H1 (cell line): Measurements from ENCODE around the gene TSKS. TPM values are rescaled to one million over a fixed set of nuclear protein-coding genes. Genes with fewer than 3 reads are reported as not detected.

Experiments
- CTCF ChIA-PET: fragments of 300-600 bp; sonication (Branson Sonifier 250); formaldehyde crosslinking; loops from one replicate; lab custom pipeline; 2021; ENCODE audit not compliant: partially characterized antibody; lab: Charles Lee
- POLR2A ChIA-PET: fragments of 300-600 bp; sonication (Branson Sonifier 250); formaldehyde crosslinking; loops from one replicate; lab custom pipeline; 2021; ENCODE audit warnings: inconsistent platforms; ENCODE audit not compliant: partially characterized antibody; lab: Charles Lee
- DNase-seq, 2 experiments: peaks; one replicate each; pipeline versions ENCODE4 v3.0.0 to v3.0.0-alpha.2; 2010 to 2022; ENCODE audit warnings: low spot score in 2 of 2, low read depth in 1 of 2, mixed read lengths in 1 of 2
- FAIRE-seq: peaks from 2 replicates; lab custom pipeline; 2011; peaks lifted over from hg19 to GRCh38; lab: Jason Lieb, UNC
- H2AFZ ChIP-seq: 2 replicates; pipeline ENCODE4 v1.8.1; 2012; ENCODE audit warnings: low read length, inconsistent platforms
- H2AK5ac ChIP-seq: 2 replicates; pipeline ENCODE4 v1.6.1; 2013; ENCODE audit warnings: low read depth, low read length
- H2BK120ac ChIP-seq: replicated peaks from 2 replicates; pipeline ENCODE3; 2013; ENCODE audit warnings: low read depth, low read length, inconsistent platforms
- H2BK12ac ChIP-seq: 2 replicates; pipeline ENCODE4 v1.6.1; 2013; ENCODE audit warnings: low read depth, low read length
- H2BK15ac ChIP-seq: 2 replicates; pipeline ENCODE4 v1.6.1; 2013; ENCODE audit warnings: low read length
- H2BK20ac ChIP-seq: 2 replicates; pipeline ENCODE4 v1.6.1; 2013; ENCODE audit warnings: low read length
- H2BK5ac ChIP-seq: 2 replicates; pipeline ENCODE4 v1.6.1; 2013; ENCODE audit warnings: low read depth, low read length
- H3K14ac ChIP-seq: 2 replicates; pipeline ENCODE4 v1.6.1; 2013; ENCODE audit warnings: inconsistent platforms; ENCODE audit not compliant: insufficient read length
- H3K18ac ChIP-seq: 2 replicates; pipeline ENCODE4 v1.6.1; 2013; ENCODE audit warnings: low read length; ENCODE audit errors: extremely low read depth
- H3K23ac ChIP-seq: 2 replicates; pipeline ENCODE4 v1.6.1; 2013; ENCODE audit warnings: inconsistent platforms; ENCODE audit not compliant: insufficient read length
- H3K23me2 ChIP-seq: 2 replicates; pipeline ENCODE4 v1.6.1; 2013; ENCODE audit warnings: low read depth, low read length
- H3K27ac ChIP-seq: 2 replicates; pipeline ENCODE4 v1.6.1; 2011; ENCODE audit warnings: low read depth, low read length, inconsistent platforms
- H3K27me3 ChIP-seq, 4 experiments: replicated peaks in 1 of 4; 1 replicate in 1 of 4; 2 replicates in 3 of 4; pipeline versions ENCODE4 v1.6.1 to v1.8.1; 2011 to 2013; ENCODE audit warnings: low read length in 3 of 4, mild to moderate bottlenecking in 3 of 4, inconsistent platforms in 2 of 4, mixed read lengths in 2 of 4, moderate library complexity in 1 of 4; ENCODE audit not compliant: control insufficient read depth in 3 of 4, insufficient read depth in 3 of 4; ENCODE audit errors: extremely low read depth in 1 of 4
- H3K36me3 ChIP-seq, 4 experiments: 2 replicates each; pipeline versions ENCODE4 v1.6.1 to v1.8.1; 2011 to 2013; ENCODE audit warnings: mild to moderate bottlenecking in 4 of 4, low read length in 3 of 4, moderate library complexity in 2 of 4, control low read depth in 1 of 4, inconsistent platforms in 1 of 4; ENCODE audit not compliant: insufficient read depth in 4 of 4, control insufficient read depth in 2 of 4
- H3K4ac ChIP-seq: replicated peaks from 2 replicates; pipeline ENCODE3; 2013; ENCODE audit warnings: low read length, low read depth, mixed read lengths, inconsistent platforms; ENCODE audit not compliant: insufficient read length
- H3K4me1 ChIP-seq, 4 experiments: replicated peaks in 1 of 4; 1 replicate in 1 of 4; 2 replicates in 3 of 4; pipeline versions ENCODE4 v1.6.1 to v1.8.1; 2011 to 2013; ENCODE audit warnings: low read length in 3 of 4, inconsistent platforms in 2 of 4, mixed read lengths in 1 of 4; ENCODE audit not compliant: insufficient read depth in 4 of 4, control insufficient read depth in 3 of 4
- H3K4me2 ChIP-seq, 2 experiments: 2 replicates each; pipeline versions ENCODE4 v1.6.1 to v1.8.1; 2011 to 2013; ENCODE audit warnings: low read depth in 2 of 2, low read length in 2 of 2, control low read depth in 1 of 2, inconsistent platforms in 1 of 2, mild to moderate bottlenecking in 1 of 2; ENCODE audit not compliant: insufficient read depth in 1 of 2
- H3K4me3 ChIP-seq, 4 experiments: fragments of 200-600, 300-600 bp in 1 of 4; sonication (generic), shearing (Covaris generic), sonication (Bioruptor Twin) in 1 of 4; 2 replicates each; pipeline versions ENCODE4 v1.5.1 to v1.8.1; 2011 to 2016; ENCODE audit warnings: low read length in 4 of 4, low read depth in 3 of 4, control low read depth in 2 of 4, inconsistent platforms in 2 of 4, mild to moderate bottlenecking in 2 of 4, mixed read lengths in 1 of 4, moderate library complexity in 1 of 4; ENCODE audit not compliant: insufficient read depth in 2 of 4; ENCODE audit errors: extremely low read depth in 1 of 4
- H3K56ac ChIP-seq: replicated peaks from 2 replicates; pipeline ENCODE3; 2013; ENCODE audit warnings: low read depth, mild to moderate bottlenecking, mixed read lengths, low read length, inconsistent platforms; ENCODE audit not compliant: insufficient read length
- H3K79me1 ChIP-seq: 2 replicates; pipeline ENCODE4 v1.6.1; 2013; ENCODE audit warnings: low read depth, low read length, control low read depth
- H3K79me2 ChIP-seq, 2 experiments: 2 replicates each; pipeline versions ENCODE4 v1.6.1 to v1.8.1; 2012 to 2013; ENCODE audit warnings: low read length in 2 of 2, mild to moderate bottlenecking in 2 of 2, inconsistent platforms in 1 of 2; ENCODE audit not compliant: insufficient read depth in 2 of 2, control insufficient read depth in 1 of 2
- H3K9ac ChIP-seq, 4 experiments: replicated peaks in 1 of 4; 1 replicate in 1 of 4; 2 replicates in 3 of 4; pipeline versions ENCODE4 v1.6.1 to v1.8.1; 2011 to 2013; ENCODE audit warnings: low read depth in 3 of 4, low read length in 3 of 4, control low read depth in 2 of 4, mild to moderate bottlenecking in 2 of 4, moderate library complexity in 2 of 4, inconsistent platforms in 1 of 4; ENCODE audit errors: extremely low read depth in 1 of 4
- H3K9me3 ChIP-seq, 2 experiments: 2 replicates each; pipeline versions ENCODE4 v1.6.1 to v1.8.1; 2012 to 2013; ENCODE audit warnings: mild to moderate bottlenecking in 2 of 2, moderate library complexity in 2 of 2, control low read depth in 1 of 2, inconsistent platforms in 1 of 2, low read depth in 1 of 2, low read length in 1 of 2, mixed read lengths in 1 of 2; ENCODE audit not compliant: insufficient read depth in 2 of 2
- H4K20me1 ChIP-seq, 2 experiments: replicated peaks in 1 of 2; 2 replicates each; pipeline versions ENCODE3 to v1.8.1; 2011 to 2013; ENCODE audit warnings: inconsistent platforms in 2 of 2, low read length in 2 of 2, mild to moderate bottlenecking in 1 of 2; ENCODE audit not compliant: insufficient read depth in 2 of 2, control insufficient read depth in 1 of 2
- H4K5ac ChIP-seq: 2 replicates; pipeline ENCODE4 v1.6.1; 2013; ENCODE audit warnings: low read length, low read depth, mixed read lengths, inconsistent platforms; ENCODE audit not compliant: insufficient read length
- H4K8ac ChIP-seq: 2 replicates; pipeline ENCODE4 v1.8.0; 2013; ENCODE audit warnings: mild to moderate bottlenecking, moderate library complexity, low read length, inconsistent platforms; ENCODE audit not compliant: insufficient read depth; ENCODE audit errors: extremely low read depth
- H4K91ac ChIP-seq: replicated peaks from 2 replicates; pipeline ENCODE3; 2013; ENCODE audit warnings: low read length, mixed read lengths, inconsistent platforms; ENCODE audit not compliant: insufficient read length
- ASH2L ChIP-seq: fragments of 200-600, 300-600 bp; sonication (generic); IDR thresholded peaks from one replicate; pipeline ENCODE4 v1.7.1; 2017; ENCODE audit warnings: low read length
- ATF3 ChIP-seq: IDR thresholded peaks from 2 replicates; pipeline ENCODE4 v1.6.1; 2011; ENCODE audit warnings: low read depth, mild to moderate bottlenecking, low read length; ENCODE audit not compliant: insufficient read depth
- BACH1 ChIP-seq: IDR thresholded peaks from 2 replicates; pipeline ENCODE4 v1.6.1; 2012; ENCODE audit warnings: low read length, improper control_type of control experiment
- POLR2A ChIP-seq, 2 experiments: IDR thresholded peaks; 1 replicate in 1 of 2; 2 replicates in 1 of 2; pipeline ENCODE4 v1.6.1; 2011; ENCODE audit warnings: low read depth in 2 of 2, low read length in 2 of 2, mild to moderate bottlenecking in 2 of 2; ENCODE audit errors: control extremely low read depth in 1 of 2
- SAP30 ChIP-seq: fragments of 300-600 bp; sonication (generic); IDR thresholded peaks from 2 replicates; pipeline ENCODE4 v1.7.1; 2012; ENCODE audit warnings: low read length, moderate library complexity, mild to moderate bottlenecking, inconsistent platforms; ENCODE audit not compliant: insufficient read depth, insufficient replicate concordance
- ZNF274 ChIP-seq: IDR thresholded peaks from 2 replicates; pipeline ENCODE4 v1.7.0; 2012; ENCODE audit warnings: low read length, borderline replicate concordance; ENCODE audit errors: extremely low read depth
- WGBS, 2 experiments: shearing (Covaris generic) in 1 of 2; methylation state at CpG; one replicate each; pipeline versions ENCODE4 v1.1.6 to v1.1.7; 2013 to 2015; ENCODE audit warnings: low lambda C conversion rate in 2 of 2, mixed read lengths in 2 of 2, inconsistent platforms in 1 of 2, low coverage in 1 of 2, missing lambda C conversion rate in 1 of 2; ENCODE audit not compliant: insufficient replicate concordance in 2 of 2, insufficient coverage in 1 of 2, insufficient read length in 1 of 2; ENCODE audit errors: extremely low coverage in 1 of 2, missing lambda C conversion rate in 1 of 2; 5-methylcytosine and 5-hydroxymethylcytosine counted together
- polyA plus RNA-seq, 7 experiments: library from polyadenylated mRNA; depleted of rRNA in 3 of 7; stranded (reverse) in 5 of 7; unstranded in 2 of 7; fragments of >200 nt in 5 of 7; fragments of 200-250 nt in 2 of 7; gene quantifications; 1 replicate in 5 of 7; 2 replicates in 1 of 7; 4 replicates in 1 of 7; pipeline versions ENCODE4 v1.2.1 to v1.2.3, GENCODE V29; 2011 to 2013; ENCODE audit warnings: missing spikeins in 2 of 7, mixed read lengths in 2 of 7
- total RNA-seq: library from RNA; stranded (reverse); fragmentation: NEBNext Ultra II Directional; extraction: Animal tissue kit (Norgen Biotek cat#: 25700); gene quantifications from 2 replicates; pipeline ENCODE4 v1.2.1, GENCODE V29; 2021

The TSKS gene
- total and polyA plus RNA-seq, 2 of the 8 experiments (the other 6 are each of a cell fraction or from before 2014, with no cell fraction given), result 0.21 TPM; not detected in 1

- DNase-seq, result no peak
- Histone ChIP-seq H2AK5ac (no peak overlapping the region), H3K4ac (no peak overlapping the region), H2BK120ac (no peak overlapping the region), H3K4me2 (no peak overlapping the region), H3K18ac (no peak overlapping the region), H3K9me3 (peaks cover 0 to 4% of the 10 kb centered on the region in 2 experiments; a peak in 2 of 4 replicates), H2BK20ac (no peak overlapping the region), H3K27me3 (no peaks in the 10 kb centered on the region), H3K14ac (no peak overlapping the region), H4K8ac (peak overlapping the region; percentile 41; the same call in 1 of the 2 replicates), H3K23ac (no peak overlapping the region), H2AFZ (0 out of 2 replicates have a peak overlapping the region, but pooled peaks have one; percentile 42), H3K79me2 (no peaks in the 10 kb centered on the region), H3K79me1 (no peaks in the 10 kb centered on the region), H3K4me1 (peaks cover 0 to 6% (median 3%) of the 10 kb centered on the region in 4 experiments; a peak in 3 of 7 replicates), H3K36me3 (no peaks in the 10 kb centered on the region), H4K5ac (no peak overlapping the region), H2BK15ac (peak overlapping the region; percentile 81; the same call in 1 of the 2 replicates), H3K27ac (no peak overlapping the region), H2BK5ac (no peak overlapping the region), H4K91ac (no peak overlapping the region), H3K9ac (no peak overlapping the region; a peak in 1 of 7 replicates), H3K56ac (no peak overlapping the region), H3K23me2 (peaks cover 2% of the 10 kb centered on the region; the same call in 1 of the 2 replicates), H2BK12ac (no peak overlapping the region), H3K4me3 (no peak overlapping the region), H4K20me1 (no peaks in the 10 kb centered on the region)
- no peak for FAIRE-seq
- WGBS, 2 experiments, result 65% methylated on average over 7 of the region's 7 CpGs; no CpG with 5 or more reads in 1 of the 2 experiments
- ChIA-PET CTCF (interaction anchor here (0.9 to 4.4 kb wide), 7 partner anchors 8 to 53 kb away, joined by 3 to 27 read pairs (median 4); no protein-coding TSS in a partner anchor), POLR2A (interaction anchor here (1.1 to 2.0 kb wide), 5 partner anchors 9 to 269 kb away, joined by 3 to 9 read pairs (median 3); partner anchors contain the start of genes AP2A1 and CPT1C)
- no peak for TF ChIP-seq BACH1
- TF ChIP-seq ASH2L, result no peak
- no peak for TF ChIP-seq ATF3
- no peak for TF ChIP-seq SAP30
- TF ChIP-seq POLR2A (IDR thresholded peaks at IDR 0.05; ENCODE audit: control extremely low read depth in 1 of 2, low read depth in 2 of 2, low read length in 2 of 2), result no peak
- TF ChIP-seq ZNF274, result no peak
These were observed 4.8 kb downstream of the TSKS start for GRCh38 chr19:49758292-49758691.
